Upper lobe of left lung (tissue), 6 donors: Measurements from ENCODE around the gene TAGLN2. TPM values are rescaled to one million over a fixed set of nuclear protein-coding genes. Genes with fewer than 3 reads are reported as not detected.
A peak's percentile ranks its signal among the peaks of the same experiment; 100 is the strongest.

Experiments used
- ATAC-seq, 2 donors: fragments of 200-7000 bp; cut with Tn5 transposase; one replicate each; pipeline ENCODE4 v1.9.1; 2022; ENCODE audit warnings: mild to moderate bottlenecking in 2 of 2, moderate library complexity in 2 of 2; ENCODE audit not compliant: low FRiP score in 2 of 2
- DNase-seq, 2 donors: peaks; one replicate each; pipeline ENCODE4 v3.0.0-alpha.2; 2019 to 2020
- H3K27ac ChIP-seq, 4 donors: fragments of 200-600 bp; sonication (generic); one replicate each; pipeline ENCODE4 v1.5.1; 2016 to 2019
- H3K27me3 ChIP-seq, 4 donors: fragments of 200-600 bp; sonication (generic); one replicate each; pipeline ENCODE4 v1.5.1; 2017 to 2019
- H3K36me3 ChIP-seq, 4 donors: fragments of 200-600 bp; sonication (generic); one replicate each; pipeline ENCODE4 v1.5.1; 2016 to 2019
- H3K4me1 ChIP-seq, 4 donors: fragments of 200-600 bp; sonication (generic); one replicate each; pipeline ENCODE4 v1.5.1; 2018 to 2019
- H3K4me3 ChIP-seq, 4 donors: fragments of 200-600 bp; sonication (generic); one replicate each; pipeline ENCODE4 v1.5.1; 2017 to 2019; ENCODE audit warnings: mild to moderate bottlenecking in 2 of 4, moderate library complexity in 1 of 4
- H3K9me3 ChIP-seq, 4 donors: fragments of 200-600 bp; sonication (generic); one replicate each; pipeline ENCODE4 v1.5.1; 2018 to 2019
- CTCF ChIP-seq, 6 experiments: fragments of 450-650 bp in 4 of 6; fragments of 200-600 bp in 2 of 6; sonication (generic) in 2 of 6; IDR thresholded peaks; one replicate each; pipeline ENCODE4 v1.5.1; 2016 to 2019; ENCODE audit warnings: antibody characterized with exemption in 6 of 6
- EP300 ChIP-seq, 4 donors: sonication (generic); formaldehyde crosslinking; IDR thresholded peaks; one replicate each; pipeline ENCODE4 v1.5.1; 2017; ENCODE audit warnings: antibody characterized with exemption in 4 of 4, control low read depth in 2 of 4
- POLR2A ChIP-seq, 4 donors: fragments of 450-650 bp; IDR thresholded peaks; one replicate each; pipeline ENCODE4 v1.5.1; 2016 to 2017; ENCODE audit warnings: antibody characterized with exemption in 4 of 4, mild to moderate bottlenecking in 2 of 4
- POLR2AphosphoS5 ChIP-seq, 2 donors: sonication (generic); formaldehyde crosslinking; IDR thresholded peaks; one replicate each; pipeline ENCODE4 v1.5.1; 2017; ENCODE audit warnings: antibody characterized with exemption in 2 of 2
- WGBS, 2 donors: methylation state at CpG; one replicate each; pipeline ENCODE4 v1.1.5; 2017 to 2018; 5-methylcytosine and 5-hydroxymethylcytosine counted together
- total RNA-seq, 6 donors: library from RNA; depleted of rRNA in 4 of 6; stranded (reverse); fragments of >200 nt in 4 of 6; gene quantifications; one replicate each; pipeline versions ENCODE4 v1.1.0 to v1.2.1, GENCODE V29; 2016 to 2021
- donor health status: DM: no; HTN: no; CAD: no; lungs with moderate emphysema.
- donor health status: DM: no; HTN: yes; CAD: no; lungs with severe emphysema.

Gene TAGLN2
- total RNA-seq, 6 donors from 2014 or later: 167 to 1,014 (median 605) TPM

GRCh38 chr1:159914252-159915018 is 10.9 kb downstream of the TAGLN2 start:
- no peaks in the 10 kb centered on the region for H3K27me3 ChIP-seq
- no peak overlapping the region for H3K4me3 ChIP-seq
- no peaks in the 10 kb centered on the region for H3K9me3 ChIP-seq
- 74% methylated on average over 10 of the region's 10 CpGs for WGBS, 2 donors
- no peak for TF ChIP-seq CTCF (IDR thresholded peaks at IDR 0.05)
- no peak for TF ChIP-seq POLR2AphosphoS5 (IDR thresholded peaks at IDR 0.05)
- TF ChIP-seq EP300 (IDR thresholded peaks at IDR 0.05): no peak
- no peak for TF ChIP-seq POLR2A (IDR thresholded peaks at IDR 0.05)
- DNase-seq (no peak), ATAC-seq (peak in 1 of 2 donors; percentile 27)
- peaks cover 60 to 95% (median 92%) of the 10 kb centered on the region in 4 donors for H3K4me1 ChIP-seq
- H3K27ac ChIP-seq: peak overlapping the region; percentile 69 to 97 (median 82)
- H3K36me3 ChIP-seq: peaks cover 12 to 42% (median 33%) of the 10 kb centered on the region in 4 donors

GRCh38 chr1:159913451-159914192 is 11.7 kb downstream of the TAGLN2 start:
- no peaks in the 10 kb centered on the region for H3K9me3 ChIP-seq
- ATAC-seq: peak; percentile 7 to 71
- H3K4me3 ChIP-seq: no peak overlapping the region
- peaks cover 4 to 34% (median 25%) of the 10 kb centered on the region in 4 donors for H3K36me3 ChIP-seq
- H3K27me3 ChIP-seq: no peaks in the 10 kb centered on the region
- peak in 1 of 2 donors; percentile 49 for DNase-seq
- peak overlapping the region; percentile 60 to 83 (median 75) for H3K27ac ChIP-seq
- TF ChIP-seq POLR2A (IDR thresholded peaks at IDR 0.05) (peak in 1 of 4 donors; percentile 24), POLR2AphosphoS5 (IDR thresholded peaks at IDR 0.05) (no peak), EP300 (IDR thresholded peaks at IDR 0.05) (peak in 1 of 4 donors; percentile 22)
- WGBS, 2 donors: 74 to 76% methylated on average over 5 of the region's 5 CpGs
- peaks cover 57 to 89% (median 88%) of the 10 kb centered on the region in 4 donors for H3K4me1 ChIP-seq

GRCh38 chr1:159911326-159912070 is 13.8 kb downstream of the TAGLN2 start:
- Histone ChIP-seq H3K9me3 (no peaks in the 10 kb centered on the region), H3K4me1 (peaks cover 37 to 69% (median 68%) of the 10 kb centered on the region in 4 donors), H3K4me3 (no peak overlapping the region), H3K27ac (peak overlapping the region; percentile 67 to 88 (median 82)), H3K36me3 (peaks cover 0 to 13% (median 5%) of the 10 kb centered on the region in 4 donors), H3K27me3 (no peaks in the 10 kb centered on the region)
- DNase-seq (peak in 1 of 2 donors; percentile 30), ATAC-seq (no peak)
- WGBS, 2 donors: 60 to 68% methylated on average over 6 of the region's 6 CpGs
- TF ChIP-seq POLR2A (IDR thresholded peaks at IDR 0.05) (no peak), CTCF (IDR thresholded peaks at IDR 0.05) (no peak)

GRCh38 chr1:159908031-159908940 is 17.0 kb downstream of the TAGLN2 start:
- H3K9me3 ChIP-seq: no peaks in the 10 kb centered on the region
- peaks cover 30 to 41% (median 38%) of the 10 kb centered on the region in 4 donors for H3K4me1 ChIP-seq
- H3K27ac ChIP-seq: peak overlapping the region in 2 of 4 donors; percentile 14 to 30
- no peaks in the 10 kb centered on the region for H3K27me3 ChIP-seq
- DNase-seq (no peak), ATAC-seq (no peak)
- TF ChIP-seq POLR2A (IDR thresholded peaks at IDR 0.05) (no peak), EP300 (IDR thresholded peaks at IDR 0.05) (no peak), CTCF (IDR thresholded peaks at IDR 0.05) (no peak), POLR2AphosphoS5 (IDR thresholded peaks at IDR 0.05) (no peak)
- no peaks in the 10 kb centered on the region for H3K36me3 ChIP-seq
- H3K4me3 ChIP-seq: no peak overlapping the region
- 84 to 89% methylated on average over 8 to 9 of the region's 9 CpGs for WGBS, 2 donors
